Psoas muscle (tissue), 8 donors: ENCODE results near the gene ARHGEF7. TPM values are rescaled to one million over a fixed set of nuclear protein-coding genes. Genes with fewer than 3 reads are reported as not detected.

Experiments used
- ATAC-seq, 4 donors: fragments of 200-7000 bp; cut with Tn5 transposase; one replicate each; pipeline ENCODE4 v1.9.1; 2020; ENCODE audit warnings: moderate library complexity in 3 of 4, mild to moderate bottlenecking in 2 of 4
- DNase-seq, 2 donors: peaks; one replicate each; pipeline ENCODE4 v3.0.0-alpha.2; 2020
- H3K27ac ChIP-seq: fragments of 200-600 bp; one replicate; pipeline ENCODE4 v1.8.0; 2022
- H3K27me3 ChIP-seq, 3 donors: fragments of 200-600 bp in 1 of 3; one replicate each; pipeline versions ENCODE4 v1.6.1 to v1.8.0; 2013 to 2022; ENCODE audit warnings: low read length in 2 of 3, mild to moderate bottlenecking in 2 of 3, moderate library complexity in 1 of 3; ENCODE audit not compliant: insufficient read depth in 3 of 3
- H3K36me3 ChIP-seq, 2 donors: fragments of 200-600 bp in 1 of 2; one replicate each; pipeline versions ENCODE4 v1.6.1 to v1.8.0; 2013 to 2022; ENCODE audit warnings: low read depth in 1 of 2, mild to moderate bottlenecking in 1 of 2, moderate library complexity in 1 of 2; ENCODE audit not compliant: insufficient read depth in 1 of 2
- H3K4me1 ChIP-seq: fragments of 200-600 bp; one replicate; pipeline ENCODE4 v1.8.0; 2022
- H3K4me3 ChIP-seq: fragments of 200-600 bp; one replicate; pipeline ENCODE4 v1.8.0; 2022; ENCODE audit warnings: mild to moderate bottlenecking
- H3K9me3 ChIP-seq: fragments of 200-600 bp; one replicate; pipeline ENCODE4 v1.8.0; 2022
- CTCF ChIP-seq: fragments of 200-600 bp; IDR thresholded peaks from one replicate; pipeline ENCODE4 v1.8.0; 2022; ENCODE audit warnings: antibody characterized with exemption
- WGBS, 3 donors: extraction: QIAGEN DNeasy Blood & Tissue Kit; methylation state at CpG; one replicate each; pipeline versions ENCODE4 v1.1.6 to v1.1.7; 2013; 5-methylcytosine and 5-hydroxymethylcytosine counted together
- intact Hi-C, 2 donors: fragments of 100-400 bp; cut with DNase I; formaldehyde crosslinking; loops; one replicate each; pipeline versions ENCODE4 v1.11.0 to v1.14.2; 2022
- polyA plus RNA-seq, 3 donors: library from polyadenylated mRNA; stranded (reverse); fragments of 200-250 nt; gene quantifications; one replicate each; pipeline ENCODE4 v1.2.3, GENCODE V29; 2013
- total RNA-seq, 4 donors: library from RNA; stranded (reverse); fragmentation: NEBNext Ultra II Directional in 2 of 4; extraction: Animal tissue kit (Norgen Biotek cat#: 25700) in 2 of 4; gene quantifications; one replicate each; pipeline versions ENCODE4 v1.2.1 to v1.2.4, GENCODE V29; 2021 to 2023
- donor health status: healthy with polysubstance abuse.
- donor health status: DM: no; HTN: no; CAD: no; lungs with moderate emphysema.
- donor health status: Bipolar disorder and iron deficiency.
- donor health status: healthy.
- donor health status: DM: yes; HTN: yes; CAD: no.
- donor health status: DM: no; HTN: no; CAD: no.
- donor health status: DM: no; HTN: no; CAD: no.
- donor health status: DM: yes; HTN: yes; CAD: no.

ARHGEF7 gene
- total and polyA plus RNA-seq, 7 donors, result 21.6 to 53.6 (median 46.8) TPM

DNA sequence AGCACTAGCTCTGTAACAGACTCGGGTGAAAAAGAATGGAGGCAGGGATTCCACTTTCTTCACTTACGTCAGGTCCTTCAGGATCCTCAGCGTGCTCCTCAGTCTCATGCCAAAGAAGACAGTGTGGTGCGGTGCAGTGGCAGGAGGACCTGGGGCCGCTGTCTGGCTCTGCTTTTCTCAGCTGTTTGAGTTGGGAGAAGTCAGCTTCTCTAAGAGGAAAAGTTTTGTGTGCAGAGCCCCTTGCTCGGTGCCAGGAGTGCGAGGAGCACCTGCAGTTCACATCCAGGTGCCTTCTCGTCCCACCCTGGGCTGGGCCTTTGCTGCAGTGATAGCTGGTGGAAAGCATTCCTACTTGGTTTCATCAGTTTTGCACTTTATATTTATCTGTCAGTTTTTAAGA is 127.5 kb downstream of the ARHGEF7 start:
- peaks cover 0 to 32% of the 10 kb centered on the region in 2 donors for H3K36me3 ChIP-seq
- DNase-seq (no peak), ATAC-seq (no peak)
- peaks cover 31% of the 10 kb centered on the region for H3K4me1 ChIP-seq
- H3K4me3 ChIP-seq, result no peak overlapping the region
- H3K9me3 ChIP-seq, result no peaks in the 10 kb centered on the region
- 95 to 98% (median 96%) methylated on average over 8 of the region's 8 CpGs for WGBS, 3 donors
- TF ChIP-seq CTCF, result no peak
- intact Hi-C loops, result no loop called here
- no peaks in the 10 kb centered on the region for H3K27me3 ChIP-seq
- H3K27ac ChIP-seq, result no peak overlapping the region

DNA sequence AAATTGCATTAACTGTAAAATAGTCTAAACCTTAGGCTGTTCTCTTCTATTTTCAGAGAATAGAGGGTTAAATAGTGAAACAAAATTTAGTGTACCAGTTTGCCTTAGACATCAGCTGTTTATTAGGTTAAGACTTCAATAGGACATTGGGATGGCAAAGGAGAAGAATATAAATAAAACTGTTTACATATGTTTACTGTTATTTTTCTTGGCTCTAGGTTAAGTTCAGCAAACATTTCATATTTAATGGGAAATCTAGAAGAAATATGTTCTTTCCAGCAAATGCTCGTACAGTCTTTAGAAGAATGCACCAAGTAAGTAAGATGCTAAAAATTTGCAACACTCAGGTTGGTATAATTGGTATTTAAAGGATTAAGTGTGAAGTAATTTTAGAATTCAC is 128.9 kb downstream of the ARHGEF7 start:
- H3K4me3 ChIP-seq, result no peak overlapping the region
- peaks cover 0 to 31% of the 10 kb centered on the region in 2 donors for H3K36me3 ChIP-seq
- H3K9me3 ChIP-seq, result no peaks in the 10 kb centered on the region
- DNase-seq (no peak), ATAC-seq (no peak)
- 92 to 93% (median 93%) methylated on average over 1 of the region's 1 CpG for WGBS, 3 donors
- intact Hi-C loops, result no loop called here
- no peak for TF ChIP-seq CTCF
- H3K4me1 ChIP-seq, result peaks cover 45% of the 10 kb centered on the region
- no peak overlapping the region for H3K27ac ChIP-seq
- H3K27me3 ChIP-seq, result no peaks in the 10 kb centered on the region

DNA sequence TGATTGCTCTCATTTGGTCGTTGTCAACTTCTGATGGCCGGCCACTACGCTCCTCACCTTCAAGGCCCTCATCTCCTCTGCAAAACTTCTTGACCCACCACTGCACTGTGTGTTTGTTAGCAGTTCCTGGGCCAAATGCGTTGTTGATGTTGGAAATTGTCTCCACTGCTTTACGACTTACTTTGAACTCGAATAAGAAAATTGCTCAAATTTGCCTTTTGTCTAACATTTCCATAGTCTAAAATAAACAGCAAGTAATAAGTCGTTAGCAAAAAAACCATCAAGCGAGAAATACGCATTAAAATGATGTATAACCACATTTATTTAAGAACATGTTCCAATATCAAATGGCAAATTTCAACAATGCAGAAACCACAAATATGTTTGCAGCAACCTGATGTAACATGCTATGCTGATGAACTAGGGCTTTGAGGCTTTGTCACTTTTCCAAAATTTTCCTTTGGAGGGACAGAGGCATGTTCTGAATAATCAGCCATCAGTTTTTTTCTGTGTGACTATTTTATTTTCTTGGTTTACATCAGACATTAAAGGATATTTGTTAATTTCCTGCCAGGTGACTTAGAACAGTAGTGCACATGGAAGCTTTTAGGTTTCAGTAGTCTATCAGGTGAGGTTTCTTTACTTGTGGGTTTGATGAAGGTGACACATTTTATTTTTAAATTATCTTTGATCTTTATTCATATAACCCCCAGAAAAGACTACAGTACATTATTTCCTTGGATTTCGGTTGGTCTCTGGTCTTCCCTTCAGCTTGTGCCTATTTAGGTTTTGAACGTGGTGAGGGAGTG is 130.7 kb downstream of the ARHGEF7 start:
- Histone ChIP-seq H3K27ac (no peak overlapping the region), H3K36me3 (peaks cover 0 to 33% of the 10 kb centered on the region in 2 donors), H3K27me3 (no peaks in the 10 kb centered on the region), H3K4me3 (no peak overlapping the region), H3K4me1 (peaks cover 51% of the 10 kb centered on the region), H3K9me3 (no peaks in the 10 kb centered on the region)
- intact Hi-C loops, result no loop called here
- DNase-seq, result no peak
- WGBS, 3 donors, result 89 to 92% (median 89%) methylated on average over 11 of the region's 11 CpGs
- ATAC-seq, result no peak
- TF ChIP-seq CTCF, result no peak

DNA sequence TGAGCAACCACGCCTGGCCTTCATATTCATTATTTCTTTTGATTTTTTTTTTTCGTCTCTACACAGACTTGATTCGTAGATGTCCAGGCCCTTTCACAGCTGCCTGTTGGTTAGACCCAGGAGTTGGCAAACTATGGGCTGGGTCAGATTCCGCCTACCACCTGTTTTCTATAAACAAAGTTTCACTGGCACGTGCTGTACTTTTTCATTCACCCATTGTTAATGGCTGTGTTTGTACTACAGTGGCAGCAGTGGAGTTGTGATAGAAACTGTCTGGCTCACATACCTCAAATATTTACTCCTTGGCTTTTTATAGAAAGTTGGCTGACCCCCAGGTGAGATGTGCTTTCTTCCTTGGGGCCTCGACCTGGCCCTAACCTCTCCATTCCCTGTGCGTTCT is 132.4 kb downstream of the ARHGEF7 start:
- peaks cover 60% of the 10 kb centered on the region for H3K4me1 ChIP-seq
- DNase-seq, result peak in 1 of 2 donors; percentile 75
- no peak overlapping the region for H3K4me3 ChIP-seq
- peak overlapping the region; percentile 75 for H3K27ac ChIP-seq
- TF ChIP-seq CTCF, result no peak
- intact Hi-C loops, result no loop called here
- H3K9me3 ChIP-seq, result no peaks in the 10 kb centered on the region
- H3K27me3 ChIP-seq, result no peaks in the 10 kb centered on the region
- 25 to 30% (median 29%) methylated on average over 7 of the region's 7 CpGs for WGBS, 3 donors
- peaks cover 0 to 50% of the 10 kb centered on the region in 2 donors for H3K36me3 ChIP-seq
- peak; percentile 83 to 91 (median 90) for ATAC-seq
